ENCODE measurements around the gene C20orf173. TPM values are rescaled to one million over a fixed set of nuclear protein-coding genes. Genes with fewer than 3 reads are reported as not detected.
"Not testable (repeated sequence)": the region's sequence is repeated elsewhere in the genome, so short reads cannot be mapped to it uniquely, and the experiment has no call there.

Gene C20orf173
- total RNA-seq, 1 donor: not detected

DNA sequence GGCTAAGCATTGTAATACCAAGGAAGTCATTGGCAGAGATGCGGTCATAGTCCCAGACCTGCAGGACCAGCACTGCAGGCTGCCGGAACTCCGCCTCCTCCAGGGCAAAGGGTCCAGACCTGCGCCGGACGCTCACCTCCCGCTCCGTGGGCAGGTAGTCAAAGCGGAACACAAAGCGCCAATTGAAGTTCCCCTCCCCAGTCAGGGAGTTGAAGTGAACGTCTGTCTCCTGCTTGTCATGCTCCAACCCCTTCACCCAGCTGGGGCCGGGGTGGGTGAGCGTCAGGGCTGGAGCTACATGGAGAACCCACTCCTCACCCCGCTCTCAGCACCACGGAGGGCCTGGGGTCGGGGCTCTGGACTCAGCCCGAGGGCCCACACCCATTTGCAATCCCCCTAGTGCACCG lies 30.7 kb upstream of the C20orf173 start:
- H3K4me3 ChIP-seq (ENCODE audit: low read depth, low read length): no peak overlapping the region
- DNase-seq (ENCODE audit: low read depth): no peak
- TF ChIP-seq, protein P1, sequence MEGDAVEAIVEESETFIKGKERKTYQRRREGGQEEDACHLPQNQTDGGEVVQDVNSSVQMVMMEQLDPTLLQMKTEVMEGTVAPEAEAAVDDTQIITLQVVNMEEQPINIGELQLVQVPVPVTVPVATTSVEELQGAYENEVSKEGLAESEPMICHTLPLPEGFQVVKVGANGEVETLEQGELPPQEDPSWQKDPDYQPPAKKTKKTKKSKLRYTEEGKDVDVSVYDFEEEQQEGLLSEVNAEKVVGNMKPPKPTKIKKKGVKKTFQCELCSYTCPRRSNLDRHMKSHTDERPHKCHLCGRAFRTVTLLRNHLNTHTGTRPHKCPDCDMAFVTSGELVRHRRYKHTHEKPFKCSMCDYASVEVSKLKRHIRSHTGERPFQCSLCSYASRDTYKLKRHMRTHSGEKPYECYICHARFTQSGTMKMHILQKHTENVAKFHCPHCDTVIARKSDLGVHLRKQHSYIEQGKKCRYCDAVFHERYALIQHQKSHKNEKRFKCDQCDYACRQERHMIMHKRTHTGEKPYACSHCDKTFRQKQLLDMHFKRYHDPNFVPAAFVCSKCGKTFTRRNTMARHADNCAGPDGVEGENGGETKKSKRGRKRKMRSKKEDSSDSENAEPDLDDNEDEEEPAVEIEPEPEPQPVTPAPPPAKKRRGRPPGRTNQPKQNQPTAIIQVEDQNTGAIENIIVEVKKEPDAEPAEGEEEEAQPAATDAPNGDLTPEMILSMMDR (IDR thresholded peaks at IDR 0.05; ENCODE audit: insufficient read depth, low read depth, low read length): no peak

DNA sequence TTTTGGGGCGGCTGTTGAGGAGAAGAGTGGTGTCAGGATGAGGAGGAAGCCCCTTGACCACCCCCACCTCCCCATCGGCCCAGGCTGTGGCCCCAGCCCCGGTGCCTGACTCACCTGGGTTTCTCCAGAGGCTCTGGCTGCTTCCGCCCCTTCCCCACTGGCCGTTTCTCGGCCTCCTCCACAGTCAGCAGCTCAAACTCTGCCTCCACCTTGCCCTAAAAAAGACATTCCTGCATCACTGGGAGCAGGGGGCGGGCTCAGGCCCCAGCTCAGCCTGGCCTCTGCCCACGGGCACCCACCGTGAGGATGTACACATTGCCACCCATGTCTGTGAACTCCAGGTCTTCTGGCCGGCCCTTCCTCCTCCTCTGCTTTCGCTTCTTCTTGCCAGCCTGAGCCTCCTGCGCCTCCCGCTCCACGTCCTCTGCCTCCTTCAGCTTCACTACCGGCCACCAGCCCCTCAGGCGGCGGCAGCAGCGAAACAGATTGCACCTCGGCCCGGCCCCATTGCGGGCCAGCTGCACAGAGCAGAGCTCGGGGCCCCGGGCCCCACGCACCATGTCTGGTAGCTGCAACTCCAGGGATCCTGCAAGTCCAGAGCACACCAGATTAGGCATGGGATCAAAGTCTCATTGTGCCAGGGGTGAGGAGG lies 29.7 kb upstream of the C20orf173 start:
- TF ChIP-seq, protein P1 (IDR thresholded peaks at IDR 0.05; ENCODE audit: insufficient read depth, low read depth, low read length): no peak
- no peak overlapping the region for H3K4me3 ChIP-seq (ENCODE audit: low read depth, low read length)
- DNase-seq (ENCODE audit: low read depth): no peak

DNA sequence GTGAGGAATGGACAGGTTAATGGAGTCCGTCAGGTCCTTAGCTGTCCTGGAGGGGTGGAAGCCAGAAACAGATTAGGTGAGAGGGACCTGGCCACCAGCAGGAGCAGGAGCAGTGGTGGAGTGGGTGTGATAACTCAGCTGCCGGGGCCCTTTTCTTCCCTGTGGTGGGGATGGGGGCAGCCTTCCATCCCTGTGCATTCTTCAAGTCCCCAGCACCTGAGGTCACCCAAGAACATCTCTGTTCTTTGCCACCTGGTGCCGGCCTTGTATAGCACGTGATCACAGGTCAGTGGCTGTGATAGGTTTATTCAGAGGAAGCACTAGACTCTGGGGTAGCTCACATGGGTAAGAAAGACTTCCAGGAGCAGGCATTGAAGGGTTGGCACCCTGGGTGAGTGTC lies 29.0 kb upstream of the C20orf173 start:
- DNase-seq (ENCODE audit: low read depth): no peak
- H3K4me3 ChIP-seq (ENCODE audit: low read depth, low read length): no peak overlapping the region
- TF ChIP-seq, protein P1 (IDR thresholded peaks at IDR 0.05; ENCODE audit: insufficient read depth, low read depth, low read length): no peak

DNA sequence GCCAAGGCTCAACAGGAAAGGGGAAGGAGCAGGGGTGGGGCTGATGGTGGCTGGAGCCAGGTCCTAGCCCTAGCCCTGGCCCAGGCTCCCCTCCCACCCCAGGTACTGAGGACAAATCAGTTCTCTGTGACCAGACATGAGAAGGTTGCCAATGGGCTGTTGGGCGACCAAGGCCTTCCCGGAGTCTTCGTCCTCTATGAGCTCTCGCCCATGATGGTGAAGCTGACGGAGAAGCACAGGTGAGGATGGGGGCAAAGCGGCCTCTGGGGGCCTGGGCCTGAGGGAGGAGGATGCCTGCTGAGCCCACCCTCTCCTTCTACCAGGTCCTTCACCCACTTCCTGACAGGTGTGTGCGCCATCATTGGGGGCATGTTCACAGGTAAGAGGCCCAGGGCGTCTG lies 27.4 kb upstream of the C20orf173 start:
- no peak overlapping the region for H3K4me3 ChIP-seq (ENCODE audit: low read depth, low read length)
- DNase-seq (ENCODE audit: low read depth): no peak
- TF ChIP-seq, protein P1 (IDR thresholded peaks at IDR 0.05; ENCODE audit: insufficient read depth, low read depth, low read length): no peak

DNA sequence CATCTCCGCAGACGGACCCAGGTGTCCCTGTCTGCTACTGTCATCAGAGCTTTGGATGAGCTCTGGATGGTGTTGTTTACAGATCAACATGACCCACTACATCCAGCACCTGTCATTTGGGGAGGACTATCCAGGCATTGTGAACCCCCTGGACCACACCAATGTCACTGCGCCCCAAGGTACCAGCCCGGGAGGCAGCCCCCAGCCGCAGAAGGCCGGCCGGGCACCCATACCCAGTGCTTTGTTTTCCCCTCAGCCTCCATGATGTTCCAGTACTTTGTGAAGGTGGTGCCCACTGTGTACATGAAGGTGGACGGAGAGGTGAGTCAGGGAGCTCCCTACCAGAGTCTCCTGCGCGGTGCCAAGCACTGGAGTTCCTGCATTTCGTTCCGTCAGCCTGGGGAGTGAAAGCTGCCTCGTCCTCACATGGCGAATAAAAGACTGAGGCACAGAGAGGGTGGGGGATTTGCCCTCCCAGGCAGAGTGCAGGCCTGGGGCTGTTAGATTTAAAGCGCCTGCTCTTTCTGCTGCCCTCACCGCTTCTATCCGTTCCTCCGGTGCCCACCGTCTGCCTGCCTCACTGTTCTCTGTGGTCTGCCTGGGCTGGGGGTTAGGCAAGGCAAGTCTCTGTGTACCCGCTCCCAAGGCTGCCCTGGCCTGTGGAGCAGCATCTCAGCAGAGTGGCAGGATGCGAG lies 26.6 kb upstream of the C20orf173 start:
- TF ChIP-seq, protein P1 (IDR thresholded peaks at IDR 0.05; ENCODE audit: insufficient read depth, low read depth, low read length): no peak
- no peak overlapping the region for H3K4me3 ChIP-seq (ENCODE audit: low read depth, low read length)
- no peak for DNase-seq (ENCODE audit: low read depth)

DNA sequence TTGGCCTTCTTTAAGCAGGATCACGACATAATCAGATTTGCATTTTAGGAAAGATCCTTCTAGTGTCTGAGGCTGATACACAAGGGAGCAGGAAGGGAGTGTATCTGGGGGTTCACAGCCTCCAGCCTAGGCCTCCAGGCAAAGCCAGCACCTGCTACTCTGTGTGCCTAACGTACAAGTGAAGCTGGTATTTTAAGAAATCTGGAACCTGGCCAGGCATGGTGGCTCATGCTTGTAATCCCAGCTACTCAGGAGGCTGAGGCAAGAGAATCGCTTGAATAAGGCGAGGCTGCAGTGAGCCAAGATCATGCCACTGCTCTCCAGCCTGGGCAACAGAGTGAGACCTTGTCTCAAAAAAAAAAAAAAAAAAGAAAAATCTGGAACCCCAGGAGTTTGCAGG lies 26.0 kb upstream of the C20orf173 start:
- not testable (repeated sequence) for DNase-seq (ENCODE audit: low read depth); H3K4me3 ChIP-seq (ENCODE audit: low read depth, low read length)

DNA sequence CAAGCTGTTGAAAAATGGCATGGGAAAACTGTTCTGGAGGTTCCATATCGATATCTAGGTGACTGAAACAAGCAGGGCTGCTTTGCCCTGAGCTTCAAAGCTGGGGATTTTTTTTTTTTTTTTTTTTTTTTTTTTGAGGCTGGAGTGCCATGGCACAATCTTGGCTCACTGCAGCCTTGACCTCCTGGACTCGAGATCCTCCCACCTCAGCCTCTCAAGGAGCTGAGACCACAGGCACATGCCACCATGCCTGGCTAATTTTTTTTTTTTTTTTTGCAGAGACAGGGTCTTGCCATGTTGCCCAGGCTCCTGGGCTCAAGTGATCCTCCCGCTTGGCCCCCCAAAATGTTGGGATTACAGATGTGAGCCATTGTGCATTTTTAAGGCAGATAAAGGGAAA lies 23.5 kb upstream of the C20orf173 start:
- no peak for DNase-seq (ENCODE audit: low read depth)
- TF ChIP-seq, protein P1 (IDR thresholded peaks at IDR 0.05; ENCODE audit: insufficient read depth, low read depth, low read length): no peak
- H3K4me3 ChIP-seq (ENCODE audit: low read depth, low read length): no peak overlapping the region
